Measurements from ENCODE around the gene CD177.
"Not testable (repeated sequence)": the region's sequence is repeated elsewhere in the genome, so short reads cannot be mapped to it uniquely, and the experiment has no call there.

Gene CD177

GRCh38 chr19:43383759-43384158 lies 30.3 kb downstream of the CD177 start:
- DNase-seq: peak; percentile 36

- DNase-seq: peak; percentile 95
Observed at GRCh38 chr19:43390903-43391551, 37.5 kb downstream of the CD177 start.

- peak; percentile 60 for DNase-seq
Observed at GRCh38 chr19:43391552-43391935, 38.1 kb downstream of the CD177 start.

- DNase-seq: not testable (repeated sequence)
Observed at GRCh38 chr19:43393501-43393900, 40.0 kb downstream of the CD177 start.

- peak; percentile 69 for DNase-seq
Observed at GRCh38 chr19:43395561-43395960, 42.1 kb downstream of the CD177 start.

- DNase-seq: no peak
Observed at GRCh38 chr19:43406297-43406696, 52.8 kb downstream of the CD177 start.

GRCh38 chr19:43407416-43408005 lies 54.0 kb downstream of the CD177 start:
- DNase-seq: no peak

- no peak for DNase-seq
Observed at GRCh38 chr19:43408043-43408442, 54.6 kb downstream of the CD177 start.

GRCh38 chr19:43409415-43409814 lies 55.9 kb downstream of the CD177 start:
- DNase-seq: no peak

GRCh38 chr19:43412441-43412840 lies 59.0 kb downstream of the CD177 start:
- DNase-seq: no peak
